ENCODE results near the gene PIP. TPM values are rescaled to one million over a fixed set of nuclear protein-coding genes. Genes with fewer than 3 reads are reported as not detected.
"Not testable (repeated sequence)": the region's sequence is repeated elsewhere in the genome, so short reads cannot be mapped to it uniquely, and the experiment has no call there.

PIP gene
- total RNA-seq, 1 donor from 2014 or later: not detected

- TF ChIP-seq CTCF (conservative IDR thresholded peaks at IDR 0.05): no peak
- Mint-ChIP-seq H3K4me3 (no peak overlapping the region), H3K27ac (no peak overlapping the region), H3K27me3 (no peaks in the 10 kb centered on the region), H3K4me1 (ENCODE audit: unreplicated experiment) (no peaks in the 10 kb centered on the region), H3K36me3 (no peaks in the 10 kb centered on the region), H3K9me3 (no peaks in the 10 kb centered on the region)
- DNase-seq (ENCODE audit: extremely low spot score, unreplicated experiment): no peak
These were observed 14.5 kb upstream of the PIP start for GRCh38 chr7:143117395-143117794.

- Mint-ChIP-seq H3K4me1 (ENCODE audit: unreplicated experiment) (no peaks in the 10 kb centered on the region), H3K27ac (no peak overlapping the region), H3K9me3 (no peaks in the 10 kb centered on the region), H3K27me3 (no peaks in the 10 kb centered on the region), H3K4me3 (no peak overlapping the region), H3K36me3 (no peaks in the 10 kb centered on the region)
- DNase-seq (ENCODE audit: extremely low spot score, unreplicated experiment): no peak
- TF ChIP-seq CTCF (conservative IDR thresholded peaks at IDR 0.05): no peak
These were observed 11.0 kb upstream of the PIP start for GRCh38 chr7:143120691-143121405.

GRCh38 chr7:143123326-143123725 is 8.6 kb upstream of the PIP start:
- not testable (repeated sequence) for H3K9me3 Mint-ChIP-seq; H3K27me3 Mint-ChIP-seq; H3K4me3 Mint-ChIP-seq; H3K36me3 Mint-ChIP-seq; DNase-seq (ENCODE audit: extremely low spot score, unreplicated experiment); H3K4me1 Mint-ChIP-seq (ENCODE audit: unreplicated experiment); H3K27ac Mint-ChIP-seq

- Mint-ChIP-seq H3K9me3 (peaks cover 4% of the 10 kb centered on the region), H3K4me1 (ENCODE audit: unreplicated experiment) (no peaks in the 10 kb centered on the region), H3K27me3 (peaks cover 7% of the 10 kb centered on the region), H3K27ac (no peak overlapping the region), H3K4me3 (no peak overlapping the region), H3K36me3 (no peaks in the 10 kb centered on the region)
- no peak for TF ChIP-seq CTCF (conservative IDR thresholded peaks at IDR 0.05)
- no peak for DNase-seq (ENCODE audit: extremely low spot score, unreplicated experiment)
These were observed 5.7 kb upstream of the PIP start for GRCh38 chr7:143126146-143126545.

DNA sequence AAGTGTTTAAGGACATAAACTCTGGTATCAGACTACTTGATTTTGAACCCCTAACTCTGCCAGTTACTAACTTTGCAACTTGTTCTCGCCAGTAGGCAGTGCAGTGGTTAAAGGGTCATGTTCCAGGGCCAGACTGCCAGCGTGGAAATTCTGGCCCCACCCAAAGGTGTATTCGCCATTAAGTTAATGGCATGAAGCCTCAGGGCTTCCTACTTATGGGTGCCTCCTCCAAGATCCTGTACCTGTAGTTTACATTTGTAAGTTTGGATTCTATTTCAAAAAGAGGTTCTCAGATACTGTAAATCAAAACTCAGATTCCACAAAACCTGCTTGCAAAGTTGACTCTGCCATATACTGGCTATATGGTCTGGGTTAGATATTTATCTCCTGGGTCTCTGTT is 2.8 kb upstream of the PIP start:
- Mint-ChIP-seq H3K27me3 (peaks cover 12% of the 10 kb centered on the region), H3K27ac (no peak overlapping the region), H3K4me1 (ENCODE audit: unreplicated experiment) (no peaks in the 10 kb centered on the region), H3K36me3 (no peaks in the 10 kb centered on the region), H3K4me3 (no peak overlapping the region), H3K9me3 (peaks cover 4% of the 10 kb centered on the region)
- DNase-seq (ENCODE audit: extremely low spot score, unreplicated experiment): no peak
- TF ChIP-seq CTCF (conservative IDR thresholded peaks at IDR 0.05): no peak

- no peak for DNase-seq (ENCODE audit: extremely low spot score, unreplicated experiment)
- peaks cover 4% of the 10 kb centered on the region for H3K9me3 Mint-ChIP-seq
- H3K4me1 Mint-ChIP-seq (ENCODE audit: unreplicated experiment): no peaks in the 10 kb centered on the region
- TF ChIP-seq CTCF (conservative IDR thresholded peaks at IDR 0.05): no peak
- H3K36me3 Mint-ChIP-seq: no peaks in the 10 kb centered on the region
- peaks cover 12% of the 10 kb centered on the region for H3K27me3 Mint-ChIP-seq
- H3K4me3 Mint-ChIP-seq: no peak overlapping the region
- H3K27ac Mint-ChIP-seq: no peak overlapping the region
These were observed 2.4 kb upstream of the PIP start for GRCh38 chr7:143129477-143129876.

Data from type B pancreatic cell (in vitro differentiated cells).